ENCODE data around the gene SNRNP25.

Gene SNRNP25

DNA sequence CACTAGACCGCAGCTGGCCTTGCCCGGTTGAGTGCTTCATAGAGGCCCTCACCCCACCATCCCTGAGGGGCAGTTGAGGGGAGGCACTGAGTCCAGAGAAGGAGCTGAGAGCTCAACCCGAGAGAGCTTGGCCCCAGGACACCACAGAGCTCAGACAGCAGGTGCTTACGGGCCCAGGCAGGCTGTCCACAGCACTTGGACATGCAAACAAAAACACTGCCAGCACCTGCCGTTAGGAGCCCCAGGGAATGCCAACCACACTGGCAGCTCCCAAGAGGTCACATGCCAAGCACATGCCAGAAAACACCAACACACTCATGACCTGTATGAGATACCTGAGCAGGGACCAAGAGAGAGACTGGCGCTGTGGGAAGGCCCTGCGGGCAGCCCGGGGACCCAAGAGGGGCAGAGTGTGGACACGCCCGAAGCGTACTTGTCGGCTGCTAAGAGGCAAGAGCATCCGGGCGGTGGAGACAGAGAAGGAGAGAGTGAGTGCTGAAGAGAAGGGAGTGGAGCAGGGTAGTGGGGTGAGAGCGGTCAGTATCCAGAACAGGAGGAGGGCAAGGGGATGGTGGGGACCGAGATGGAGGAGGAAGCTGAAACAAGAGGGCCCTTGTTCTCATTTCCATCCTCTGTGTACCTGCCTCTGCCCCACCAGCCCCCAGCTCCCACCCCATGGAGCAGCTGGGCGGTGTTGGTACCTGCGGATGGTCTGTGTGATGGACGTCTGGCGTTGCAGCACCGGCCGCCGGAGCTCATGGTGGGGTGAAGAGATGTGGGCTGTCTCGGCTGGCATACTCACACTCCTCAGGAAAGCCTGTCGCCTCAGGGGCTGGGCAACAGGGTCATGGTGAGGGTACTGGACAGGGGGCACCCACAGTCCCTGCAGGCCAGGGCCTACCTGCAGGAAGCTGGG is 10.6 kb downstream of the SNRNP25 start:
- no peak for DNase-seq

DNA sequence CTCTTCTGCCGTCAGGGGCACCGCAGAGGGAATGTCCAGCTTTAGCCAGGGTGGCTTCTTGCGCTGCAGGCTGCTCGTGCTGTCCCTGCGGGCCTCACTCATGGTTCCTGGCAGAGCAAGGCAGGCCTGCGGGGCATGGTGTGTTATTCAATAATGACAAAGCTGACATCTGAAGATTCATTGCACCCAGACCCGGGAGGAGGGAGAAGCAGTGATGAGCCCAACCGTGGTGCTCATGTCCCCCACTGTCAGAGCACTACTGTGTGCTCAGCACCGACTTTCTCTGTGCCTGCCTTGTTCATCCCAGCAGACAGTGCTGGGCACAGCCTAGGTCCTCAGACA is 11.3 kb downstream of the SNRNP25 start:
- DNase-seq: no peak

- peak; percentile 82 to 84 for DNase-seq
Observed at GRCh38 chr16:65745-66144, 12.1 kb downstream of the SNRNP25 start.

DNA sequence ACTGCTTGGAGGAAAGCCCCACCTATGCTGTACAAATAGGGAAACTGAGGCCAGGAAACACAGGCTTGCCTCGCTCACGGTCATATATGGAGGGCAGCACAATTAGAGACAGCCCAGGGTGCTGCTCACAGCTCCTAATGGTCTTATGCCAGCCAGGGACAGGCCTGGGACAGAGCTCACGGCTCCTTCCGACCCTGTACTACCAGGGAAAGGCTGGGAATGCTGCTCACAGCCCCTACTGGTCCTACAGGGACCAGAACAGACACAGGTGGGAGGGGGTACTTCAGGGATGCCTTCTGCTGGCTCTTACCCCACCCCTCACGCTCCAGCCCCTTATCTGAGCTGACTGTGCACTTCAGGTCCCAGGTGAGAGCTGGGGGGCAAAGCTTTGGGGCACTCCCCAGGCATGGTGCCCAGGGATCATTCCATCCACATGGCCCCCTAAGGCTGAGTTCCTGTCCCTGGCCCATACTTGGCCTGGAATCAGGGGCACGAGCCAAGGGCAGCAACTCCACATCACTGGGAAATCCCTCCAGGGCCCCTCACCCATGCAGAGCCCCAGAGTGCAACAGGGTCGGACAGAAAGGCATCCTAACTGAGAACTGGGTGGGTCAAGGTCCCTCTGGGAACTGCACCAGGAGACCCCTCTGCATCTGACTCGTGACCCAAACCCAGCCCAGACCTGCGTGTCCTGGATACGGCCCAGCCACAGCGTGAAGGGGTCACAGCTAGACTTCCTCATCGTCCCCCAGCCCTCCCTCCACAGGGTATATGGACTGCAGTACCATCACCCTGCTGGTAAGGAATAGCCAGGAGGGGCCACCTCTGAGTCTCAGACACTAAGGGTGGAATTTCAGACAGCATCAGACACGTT is 12.9 kb downstream of the SNRNP25 start:
- no peak for DNase-seq

DNA sequence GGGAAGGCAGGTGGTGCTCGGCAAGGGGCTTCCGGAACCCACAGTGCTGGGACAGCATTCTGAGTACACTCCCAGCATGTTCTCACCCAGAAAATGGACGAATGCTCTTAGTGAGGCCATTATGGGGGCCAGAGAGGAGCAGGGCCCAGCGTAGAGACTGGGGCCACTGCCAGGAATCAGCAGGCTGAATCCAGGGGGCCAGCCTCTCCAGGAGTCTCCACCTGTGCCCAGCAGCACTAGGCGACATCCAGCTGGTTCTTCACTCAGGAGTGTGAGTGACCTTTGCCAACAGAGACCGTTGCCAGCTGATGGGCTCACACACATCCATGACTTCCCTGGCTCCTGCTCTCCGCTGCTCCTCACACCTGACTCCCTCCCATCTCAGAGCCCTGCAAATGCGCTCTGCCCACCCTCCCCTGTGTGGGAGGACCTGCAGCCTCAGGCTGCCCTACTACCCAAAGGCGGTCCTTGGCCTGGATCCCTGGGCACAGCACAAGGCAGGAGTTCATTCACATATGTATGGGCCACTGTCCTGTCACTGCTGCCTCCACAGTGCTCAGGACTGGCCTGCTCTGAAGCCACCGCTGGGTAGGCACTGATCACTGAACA is 13.7 kb downstream of the SNRNP25 start:
- no peak for DNase-seq

- DNase-seq: no peak
Observed at GRCh38 chr16:67884-68789, 14.5 kb downstream of the SNRNP25 start.

DNA sequence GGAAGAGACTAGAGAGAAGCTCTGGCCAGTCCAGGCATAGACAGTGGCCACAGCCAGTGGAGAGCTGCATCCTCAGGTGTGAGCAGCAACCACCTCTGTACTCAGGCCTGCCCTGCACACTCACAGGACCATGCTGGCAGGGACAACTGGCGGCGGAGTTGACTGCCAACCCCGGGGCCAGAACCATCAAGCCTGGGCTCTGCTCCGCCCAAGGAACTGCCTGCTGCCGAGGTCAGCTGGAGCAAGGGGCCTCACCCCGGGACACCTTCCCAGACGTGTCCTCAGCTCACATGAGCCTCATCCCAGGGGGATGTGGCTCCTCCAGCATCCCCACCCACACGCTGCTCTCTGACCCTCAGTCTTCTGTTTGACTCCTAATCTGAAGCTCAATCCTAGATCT is 15.6 kb downstream of the SNRNP25 start:
- no peak for DNase-seq

DNA sequence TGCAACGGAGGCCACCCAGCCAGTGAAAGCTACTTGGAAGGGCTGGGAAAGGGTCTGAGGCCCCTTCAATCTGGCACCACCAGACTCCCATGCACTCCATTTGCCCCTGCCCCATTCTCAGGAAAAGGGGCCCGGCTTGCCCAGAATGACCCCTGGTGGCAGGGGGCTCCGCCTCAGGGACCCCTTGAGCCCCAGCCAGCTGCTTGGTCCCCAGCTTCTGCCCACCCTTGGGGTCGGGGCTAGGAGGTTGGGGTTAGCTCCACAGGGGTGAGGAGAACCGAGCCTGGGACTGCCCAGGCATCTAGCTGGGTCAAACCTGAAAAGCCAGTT is 17.5 kb downstream of the SNRNP25 start:
- no peak for DNase-seq

GRCh38 chr16:71540-72401 is 18.1 kb downstream of the SNRNP25 start:
- DNase-seq: no peak

DNA sequence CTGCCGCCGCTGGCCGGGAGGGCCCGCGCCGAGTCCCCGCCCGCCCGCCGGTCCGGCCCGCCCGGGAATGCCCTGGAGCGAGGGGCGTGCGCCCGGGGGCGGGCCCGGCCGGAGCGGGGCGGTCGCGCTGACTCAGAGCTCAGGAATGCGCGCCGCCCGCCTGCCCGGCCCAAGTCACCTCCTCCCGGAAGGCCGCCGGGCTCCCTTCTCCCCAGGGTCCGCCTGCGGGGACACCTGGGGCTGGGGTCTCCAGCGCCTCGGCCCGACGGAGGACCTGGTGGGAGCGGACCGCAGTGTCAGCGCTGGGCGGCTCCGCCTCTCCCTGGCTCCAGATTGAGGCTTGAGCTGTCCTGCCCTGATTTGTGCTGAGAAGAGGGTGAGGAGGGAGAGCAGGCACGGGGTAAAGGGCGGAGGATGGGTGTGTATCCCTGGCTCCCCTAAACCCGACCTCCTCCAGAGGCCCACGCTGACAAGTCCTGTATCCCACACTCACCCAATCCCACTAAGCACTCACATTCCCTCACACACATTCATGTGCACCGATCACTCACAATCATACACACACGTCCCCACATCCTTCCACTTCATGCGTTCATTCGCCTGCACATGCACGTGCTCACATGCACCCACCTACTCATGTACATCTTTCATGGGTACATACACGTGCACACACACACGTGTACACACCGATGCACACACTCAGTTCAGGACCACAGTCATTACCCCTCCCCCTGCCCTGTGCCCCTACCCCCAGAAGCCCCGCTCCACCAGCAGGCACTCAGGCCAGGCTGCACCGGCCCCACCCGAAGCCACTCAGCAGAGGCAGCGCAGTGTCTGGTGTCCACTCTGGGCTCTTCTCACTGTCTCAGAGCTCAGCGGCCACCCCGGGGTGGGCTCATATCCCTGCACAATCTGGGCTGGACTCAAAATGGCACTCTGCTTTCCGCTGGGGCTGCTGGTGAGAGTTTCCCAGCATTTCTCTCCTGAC is 19.2 kb downstream of the SNRNP25 start, which contains the start of gene RHBDF1:
TSS of gene RHBDF1 (minus strand) at position 71 of the 988 bp plus-strand sequence. CDS start 7,616 bp downstream, outside the sequence.
- no peak for DNase-seq

DNA sequence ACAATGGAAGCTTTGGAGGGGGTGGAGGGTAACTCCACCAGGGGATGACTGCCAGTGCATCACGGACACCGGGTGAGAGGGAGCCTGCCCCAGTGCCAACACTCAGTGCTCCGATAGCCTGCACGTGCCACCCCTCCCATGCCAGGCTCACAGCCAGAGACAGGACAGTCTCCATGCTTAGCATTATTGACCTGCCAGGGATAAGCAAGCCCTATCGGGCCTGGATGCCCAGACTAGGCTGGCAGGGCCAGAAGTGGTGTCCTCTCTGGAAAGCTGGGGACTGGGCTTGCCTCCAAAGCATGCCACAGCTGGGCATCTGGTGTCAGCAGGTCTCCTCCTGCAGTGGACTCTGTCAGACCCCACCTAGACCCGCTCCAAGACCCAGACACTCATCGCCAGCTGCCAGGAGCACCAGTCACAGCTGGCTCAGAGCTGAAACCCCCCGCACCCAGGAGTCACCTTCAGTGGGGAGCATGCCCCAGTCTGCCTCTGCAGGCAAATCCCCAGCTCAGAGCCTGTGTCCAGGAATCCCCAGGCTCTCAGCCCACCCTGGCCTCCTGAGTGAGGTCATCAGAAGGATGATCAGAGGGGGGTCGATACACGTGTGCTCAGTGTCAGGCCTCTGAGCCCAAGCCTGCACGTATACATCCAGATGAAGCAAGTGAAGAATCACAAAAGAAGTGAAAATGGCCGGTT is 20.6 kb downstream of the SNRNP25 start:
- no peak for DNase-seq

- no peak for DNase-seq
Observed at GRCh38 chr16:74747-75334, 21.2 kb downstream of the SNRNP25 start.

GRCh38 chr16:75580-76501 is 22.2 kb downstream of the SNRNP25 start:
- DNase-seq: no peak

DNA sequence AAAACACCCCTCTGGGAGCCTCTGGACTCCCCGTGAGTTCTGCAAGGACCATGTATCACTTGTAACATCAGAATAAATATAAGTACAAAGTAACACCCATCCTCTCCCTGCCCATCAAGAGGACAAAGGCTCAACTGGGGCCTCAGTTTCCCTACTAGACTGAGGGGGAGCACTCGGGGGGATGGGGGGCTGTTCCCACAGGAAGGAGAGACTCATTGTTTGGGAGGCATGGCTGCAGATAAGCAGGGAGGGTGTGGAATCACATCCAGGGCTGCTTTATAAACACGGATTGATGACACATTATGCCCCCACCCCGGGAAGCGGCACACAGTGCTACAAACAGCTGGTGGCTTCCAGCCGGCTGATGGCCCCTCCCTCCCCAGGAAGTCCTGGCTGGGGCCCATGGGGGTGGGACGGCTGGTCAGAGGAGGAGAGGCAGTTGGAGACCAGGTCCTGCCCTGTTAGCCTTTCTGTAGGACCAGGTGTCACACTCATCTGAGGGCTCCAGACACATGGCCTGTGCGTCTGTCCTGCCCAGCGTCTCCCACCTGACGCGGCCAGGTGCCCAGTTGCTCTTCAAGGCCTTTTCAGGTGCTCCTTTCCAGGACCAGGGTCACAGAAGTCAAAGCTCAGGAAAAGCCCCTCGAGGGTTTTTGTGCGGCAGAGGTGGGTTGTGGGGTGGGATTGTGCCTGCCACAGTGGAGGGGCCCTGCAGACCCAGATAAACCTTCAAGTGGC is 23.1 kb downstream of the SNRNP25 start:
- no peak for DNase-seq

DNA sequence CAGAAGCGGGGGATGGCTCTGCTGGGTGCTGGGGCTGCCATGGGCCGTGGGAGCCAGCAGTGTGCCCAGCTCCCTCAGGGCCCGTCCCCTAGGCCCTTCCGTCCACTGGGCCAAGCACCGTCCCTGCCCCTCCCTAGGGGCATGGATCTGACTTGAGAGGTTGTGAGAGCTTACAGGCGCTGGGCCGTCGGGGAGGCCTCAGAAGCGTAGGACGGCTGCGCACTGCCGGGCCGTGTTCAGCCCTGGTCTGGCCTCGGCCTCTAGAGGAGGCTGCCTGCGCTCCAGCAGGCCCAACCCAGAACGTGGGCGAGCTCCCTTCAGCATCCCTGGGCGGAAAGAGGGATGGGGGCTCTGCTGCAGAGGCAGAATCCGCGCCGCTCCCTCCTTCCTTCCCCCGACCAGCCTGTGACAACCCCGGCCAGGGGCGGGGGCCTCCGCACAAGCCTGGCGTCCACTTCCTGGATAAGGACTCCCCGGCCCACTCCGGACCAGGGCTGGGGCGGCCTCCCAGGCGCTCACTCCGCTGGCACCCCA is 23.7 kb downstream of the SNRNP25 start:
- peak in 1 of 2 donors; percentile 24 for DNase-seq

GRCh38 chr16:77807-78443 is 24.3 kb downstream of the SNRNP25 start, which contains the start of gene MPG:
TSS of gene MPG (plus strand) at chr16:78225. CDS start at chr16:78310, 85 bp downstream.
- DNase-seq: peak; percentile 80 to 82
